Activated CD4-positive, CD25-positive, alpha-beta regulatory T cell treated with anti-CD3 and anti-CD28 coated beads, Interleukin-2, amount 50 U/mL, for 16 hours (primary cell): ENCODE measurements around the gene SPN.
"Not testable (repeated sequence)": the region's sequence is repeated elsewhere in the genome, so short reads cannot be mapped to it uniquely, and the experiment has no call there.

Source experiments
- DNase-seq: peaks from one replicate; pipeline ENCODE4 v3.0.0-alpha.2; 2020; ENCODE audit warnings: low read depth, low spot score

Gene SPN

GRCh38 chr16:29646947-29647346, 16.1 kb upstream of the SPN start:
- DNase-seq: no peak

DNA sequence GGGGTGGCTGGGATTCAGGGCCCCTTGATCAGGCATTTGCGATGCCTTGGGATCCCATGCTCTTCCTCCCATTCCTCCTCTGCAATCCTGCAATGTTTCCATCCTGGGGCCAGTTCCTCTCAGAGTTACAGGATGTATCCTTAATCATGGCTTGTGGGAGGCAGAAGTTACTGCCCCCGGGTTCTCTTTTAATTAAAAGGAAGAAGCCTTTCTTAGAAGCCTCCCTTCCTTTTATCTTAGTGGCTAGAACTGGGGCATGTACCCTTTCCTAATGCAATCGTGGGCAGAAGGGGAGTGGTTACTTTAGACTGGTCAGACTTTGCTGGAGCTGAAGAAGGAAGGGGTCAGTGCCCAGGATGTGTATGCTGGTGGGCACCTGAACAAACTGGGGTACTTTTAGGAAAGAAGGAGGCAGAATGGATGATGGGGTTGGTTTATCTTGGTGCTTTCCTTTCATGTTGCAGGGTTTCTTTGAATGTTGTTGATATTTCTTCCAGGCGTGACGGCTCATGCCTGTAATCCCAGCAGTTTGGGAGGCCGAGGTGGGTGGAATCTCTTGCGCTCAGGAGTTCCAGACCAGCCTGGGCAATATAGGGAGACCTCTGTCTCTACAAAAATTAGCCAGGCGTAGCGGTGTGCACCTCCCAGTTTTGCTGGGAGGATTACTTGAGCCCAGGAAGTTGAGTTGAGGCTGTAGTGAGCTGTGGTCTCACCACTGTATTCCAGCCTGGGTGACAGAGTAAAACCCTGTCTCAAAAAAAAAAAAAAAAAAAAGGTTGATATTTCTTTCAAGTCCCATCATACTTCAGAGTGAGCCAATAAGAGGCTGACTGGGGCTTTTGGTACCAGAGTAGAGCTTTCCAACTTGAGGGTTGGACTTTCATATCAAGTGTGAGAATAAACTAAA, 13.2 kb upstream of the SPN start:
- DNase-seq: no peak

DNA sequence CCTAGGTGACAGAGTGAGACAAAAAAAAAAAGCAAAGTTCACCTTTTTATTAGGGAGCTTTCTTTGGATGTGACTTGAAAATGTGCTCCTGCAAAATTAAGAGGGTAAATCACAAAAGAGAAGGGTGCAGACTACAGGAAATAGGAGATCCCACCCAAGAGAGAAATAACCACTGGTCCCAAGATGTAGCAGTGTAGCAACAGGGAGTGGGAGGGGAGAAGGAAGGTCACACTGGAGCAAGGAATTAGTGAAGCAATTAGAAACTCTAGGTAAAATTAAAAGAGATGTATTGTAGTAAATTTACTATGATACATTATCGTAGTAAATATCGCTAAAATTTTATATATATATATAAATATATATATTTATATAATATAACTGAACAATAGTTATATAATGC, 12.3 kb upstream of the SPN start:
- DNase-seq: no peak

GRCh38 chr16:29651774-29652349, 11.2 kb upstream of the SPN start:
- DNase-seq: no peak

GRCh38 chr16:29653471-29653870, 9.6 kb upstream of the SPN start:
- no peak for DNase-seq

DNA sequence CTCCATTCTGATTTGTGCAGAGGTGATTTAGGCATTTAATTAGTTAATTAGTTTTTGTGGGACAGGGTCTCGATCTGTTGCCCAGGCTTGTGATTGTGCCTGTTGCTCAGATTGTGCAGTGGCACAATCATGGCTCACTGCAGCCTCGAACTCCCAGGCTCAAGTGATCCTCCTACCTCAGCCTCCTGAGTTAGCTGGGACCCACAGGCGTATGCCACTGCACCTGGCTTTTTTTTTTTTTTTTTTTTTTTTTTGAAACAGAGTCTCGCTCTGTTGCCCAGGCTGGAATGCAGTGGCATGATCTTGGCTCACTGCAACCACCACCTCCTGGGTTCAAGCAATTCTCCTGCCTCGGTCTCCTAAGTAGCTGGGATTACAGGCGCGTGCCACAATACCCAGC, 9.2 kb upstream of the SPN start:
- not testable (repeated sequence) for DNase-seq

GRCh38 chr16:29656688-29657523, 6.1 kb upstream of the SPN start:
- no peak for DNase-seq

- no peak for DNase-seq
These were observed 4.3 kb upstream of the SPN start for GRCh38 chr16:29658705-29659104.

- DNase-seq: no peak
These were observed 883 bp upstream of the SPN start for GRCh38 chr16:29662000-29662728.

DNA sequence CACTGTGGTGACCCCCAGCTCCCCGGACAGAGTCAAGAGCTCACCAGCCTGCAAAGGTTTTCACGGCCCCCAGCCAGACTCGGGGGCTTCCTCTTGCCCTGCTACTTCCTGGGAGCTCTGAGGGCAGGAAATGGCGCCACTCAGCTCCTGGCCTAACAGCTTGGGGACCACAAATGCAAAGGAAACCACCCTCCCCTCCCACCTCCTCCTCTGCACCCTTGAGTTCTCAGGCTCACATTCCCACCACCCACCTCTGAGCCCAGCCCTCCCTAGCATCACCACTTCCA, 375 bp upstream of the SPN start:
- DNase-seq: no peak

- DNase-seq: no peak
These were observed 702 bp downstream of the SPN start for GRCh38 chr16:29663807-29664090.

DNA sequence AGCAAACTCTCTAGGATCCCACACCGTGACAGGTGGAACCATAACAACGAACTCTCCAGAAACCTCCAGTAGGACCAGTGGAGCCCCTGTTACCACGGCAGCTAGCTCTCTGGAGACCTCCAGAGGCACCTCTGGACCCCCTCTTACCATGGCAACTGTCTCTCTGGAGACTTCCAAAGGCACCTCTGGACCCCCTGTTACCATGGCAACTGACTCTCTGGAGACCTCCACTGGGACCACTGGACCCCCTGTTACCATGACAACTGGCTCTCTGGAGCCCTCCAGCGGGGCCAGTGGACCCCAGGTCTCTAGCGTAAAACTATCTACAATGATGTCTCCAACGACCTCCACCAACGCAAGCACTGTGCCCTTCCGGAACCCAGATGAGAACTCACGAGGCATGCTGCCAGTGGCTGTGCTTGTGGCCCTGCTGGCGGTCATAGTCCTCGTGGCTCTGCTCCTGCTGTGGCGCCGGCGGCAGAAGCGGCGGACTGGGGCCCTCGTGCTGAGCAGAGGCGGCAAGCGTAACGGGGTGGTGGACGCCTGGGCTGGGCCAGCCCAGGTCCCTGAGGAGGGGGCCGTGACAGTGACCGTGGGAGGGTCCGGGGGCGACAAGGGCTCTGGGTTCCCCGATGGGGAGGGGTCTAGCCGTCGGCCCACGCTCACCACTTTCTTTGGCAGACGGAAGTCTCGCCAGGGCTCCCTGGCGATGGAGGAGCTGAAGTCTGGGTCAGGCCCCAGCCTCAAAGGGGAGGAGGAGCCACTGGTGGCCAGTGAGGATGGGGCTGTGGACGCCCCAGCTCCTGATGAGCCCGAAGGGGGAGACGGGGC, 1.3 kb downstream of the SPN start:
- no peak for DNase-seq

GRCh38 chr16:29665294-29666077, 2.4 kb downstream of the SPN start:
- no peak for DNase-seq

DNA sequence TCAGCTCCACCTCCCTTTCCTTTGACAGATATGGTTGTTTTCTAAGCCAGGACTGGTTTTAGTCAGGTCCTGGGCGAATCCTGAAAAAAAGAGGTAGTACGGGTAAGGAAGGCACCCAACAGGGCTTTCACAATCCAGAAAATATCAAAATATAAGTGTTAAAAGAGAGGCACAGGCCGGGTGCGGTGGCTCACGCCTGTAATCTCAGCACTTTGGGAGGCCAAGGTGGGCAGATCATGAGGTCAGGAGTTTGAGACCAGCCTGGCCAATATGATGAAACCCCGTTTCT, 4.2 kb downstream of the SPN start:
- not testable (repeated sequence) for DNase-seq

GRCh38 chr16:29667755-29668154, 4.7 kb downstream of the SPN start:
- no peak for DNase-seq

GRCh38 chr16:29668267-29668666, 5.2 kb downstream of the SPN start:
- no peak for DNase-seq

DNA sequence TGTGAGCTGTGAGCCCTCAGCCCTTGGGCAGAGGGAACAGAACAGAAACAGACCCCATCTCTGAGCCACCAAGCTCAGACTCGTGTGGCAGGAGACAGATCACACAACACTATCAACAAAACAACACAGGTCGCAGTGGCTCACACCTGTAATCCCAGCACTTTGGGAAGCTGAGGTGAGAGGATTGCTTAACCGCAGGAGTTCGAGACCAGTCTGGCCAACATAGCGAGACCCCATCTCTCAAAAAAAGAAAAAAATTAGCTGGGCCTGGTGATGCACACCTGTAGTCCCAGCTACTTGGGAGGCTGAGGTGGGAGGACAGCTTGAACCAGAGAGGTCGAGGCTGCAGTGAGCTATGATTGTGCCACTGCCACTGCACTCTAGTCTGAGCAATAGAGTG, 10.5 kb downstream of the SPN start:
- no peak for DNase-seq

- no peak for DNase-seq
These were observed 11.1 kb downstream of the SPN start for GRCh38 chr16:29674188-29674587.

DNA sequence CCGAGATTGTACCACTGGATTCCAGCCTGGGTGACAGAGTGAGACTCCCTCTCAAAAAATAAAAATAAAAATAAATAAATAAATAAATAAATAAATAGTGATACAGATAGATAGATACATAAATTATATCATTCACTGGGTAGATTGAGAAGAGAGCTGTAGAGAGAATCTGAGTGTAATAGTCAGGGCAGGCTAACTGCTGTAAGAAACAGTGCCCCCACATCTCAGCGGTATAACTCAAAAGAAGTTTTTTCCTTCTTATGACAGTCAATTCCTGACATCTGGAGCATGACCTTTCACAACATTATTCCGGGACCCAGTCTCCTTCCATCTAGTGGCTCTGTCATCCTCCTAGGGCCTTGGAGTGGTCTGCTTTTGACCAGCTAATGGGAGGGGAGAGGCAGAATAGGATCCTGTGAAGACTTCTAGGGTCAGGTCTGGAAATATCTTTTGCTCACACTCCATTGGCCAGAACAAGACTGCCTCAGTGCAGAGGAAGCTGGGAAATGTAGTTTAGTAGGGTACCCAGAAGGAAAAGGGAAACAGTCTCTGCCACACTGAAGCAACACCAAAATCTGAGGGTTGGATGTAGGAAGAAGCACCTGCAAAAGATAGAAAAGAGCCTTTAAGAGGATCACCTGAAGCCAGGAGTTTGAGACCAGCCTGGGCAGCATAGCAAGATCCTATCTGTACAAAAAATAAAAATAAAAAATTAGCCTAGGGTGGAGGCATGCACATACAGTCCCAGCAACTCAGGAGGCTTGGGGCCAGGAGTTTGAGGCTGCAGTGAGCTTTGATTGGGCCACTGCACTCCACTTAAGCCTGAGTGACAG, 13.0 kb downstream of the SPN start:
- DNase-seq: no peak
